H9 (cell line): ENCODE measurements around the gene GOLGA3. TPM values are rescaled to one million over a fixed set of nuclear protein-coding genes. Genes with fewer than 3 reads are reported as not detected.

Experiments
- DNase-seq: peaks from one replicate; pipeline ENCODE4 v3.0.0-alpha.2; 2017
- H2AFZ ChIP-seq: one replicate; pipeline ENCODE4 v1.6.1; 2013; ENCODE audit warnings: mild to moderate bottlenecking, low read length, control low read depth, moderate library complexity
- H2AK5ac ChIP-seq: 2 replicates; pipeline ENCODE4 v1.6.1; 2013; ENCODE audit warnings: low read length, control low read depth, mixed read lengths; ENCODE audit not compliant: insufficient read length
- H2BK120ac ChIP-seq: one replicate; pipeline ENCODE4 v1.6.1; 2013; ENCODE audit warnings: low read depth, mild to moderate bottlenecking, low read length, control low read depth, inconsistent platforms; ENCODE audit not compliant: poor library complexity, severe bottlenecking
- H2BK12ac ChIP-seq: 2 replicates; pipeline ENCODE4 v1.6.1; 2013; ENCODE audit warnings: low read length, control low read depth, mixed read lengths, low read depth; ENCODE audit not compliant: insufficient read length
- H2BK15ac ChIP-seq: 2 replicates; pipeline ENCODE4 v1.6.1; 2013; ENCODE audit warnings: low read depth, low read length, control low read depth
- H2BK20ac ChIP-seq: one replicate; pipeline ENCODE4 v1.6.1; 2013; ENCODE audit warnings: low read depth, mild to moderate bottlenecking, low read length, control low read depth, inconsistent platforms; ENCODE audit not compliant: poor library complexity, severe bottlenecking
- H2BK5ac ChIP-seq: 2 replicates; pipeline ENCODE4 v1.6.1; 2013; ENCODE audit warnings: low read length, control low read depth, mixed read lengths; ENCODE audit not compliant: insufficient read length
- H3K14ac ChIP-seq: 2 replicates; pipeline ENCODE4 v1.6.1; 2013; ENCODE audit warnings: low read length, control low read depth; ENCODE audit not compliant: insufficient read depth
- H3K18ac ChIP-seq: 2 replicates; pipeline ENCODE4 v1.6.1; 2013; ENCODE audit warnings: low read depth, mild to moderate bottlenecking, mixed read lengths, low read length, control low read depth; ENCODE audit not compliant: insufficient read length
- H3K23ac ChIP-seq: 2 replicates; pipeline ENCODE4 v1.6.1; 2013; ENCODE audit warnings: low read length, control low read depth, mixed read lengths, low read depth; ENCODE audit not compliant: insufficient read length
- H3K23me2 ChIP-seq: 2 replicates; pipeline ENCODE4 v1.6.1; 2013; ENCODE audit warnings: low read depth, mild to moderate bottlenecking, mixed read lengths, low read length, control low read depth; ENCODE audit not compliant: insufficient read length, poor library complexity, severe bottlenecking
- H3K27ac ChIP-seq: 2 replicates; pipeline ENCODE4 v1.5.1; 2013; ENCODE audit warnings: low read length, control low read depth, mixed read lengths, low read depth; ENCODE audit not compliant: insufficient read length
- H3K27me3 ChIP-seq: 2 replicates; pipeline ENCODE4 v1.6.1; 2013; ENCODE audit warnings: low read length, control low read depth, inconsistent platforms; ENCODE audit not compliant: insufficient read depth
- H3K4ac ChIP-seq: 2 replicates; pipeline ENCODE4 v1.6.1; 2013; ENCODE audit warnings: low read depth, mild to moderate bottlenecking, control low read depth, inconsistent platforms, low read length, moderate library complexity
- H3K4me1 ChIP-seq: 2 replicates; pipeline ENCODE4 v1.6.1; 2013; ENCODE audit warnings: low read length, control low read depth, inconsistent platforms; ENCODE audit not compliant: insufficient read depth
- H3K4me2 ChIP-seq: 2 replicates; pipeline ENCODE4 v1.6.1; 2013; ENCODE audit warnings: low read length, control low read depth, mixed read lengths; ENCODE audit not compliant: insufficient read length, insufficient read depth
- H3K56ac ChIP-seq: 2 replicates; pipeline ENCODE4 v1.6.1; 2013; ENCODE audit warnings: low read depth, mild to moderate bottlenecking, mixed read lengths, low read length, control low read depth; ENCODE audit not compliant: insufficient read length
- H3K79me1 ChIP-seq: 2 replicates; pipeline ENCODE4 v1.6.1; 2013; ENCODE audit warnings: low read depth, mild to moderate bottlenecking, moderate library complexity, low read length, control low read depth, inconsistent platforms; ENCODE audit not compliant: insufficient read depth, poor library complexity, severe bottlenecking
- H3K79me2 ChIP-seq: 2 replicates; pipeline ENCODE4 v1.6.1; 2013; ENCODE audit warnings: low read length, control low read depth, inconsistent platforms; ENCODE audit not compliant: insufficient read depth
- H3K9ac ChIP-seq: 2 replicates; pipeline ENCODE4 v1.6.1; 2013; ENCODE audit warnings: low read length, control low read depth, mixed read lengths; ENCODE audit not compliant: insufficient read length; ENCODE audit errors: extremely low read depth
- H3K9me3 ChIP-seq: one replicate; pipeline ENCODE4 v1.6.1; 2013; ENCODE audit warnings: low read depth, low read length, inconsistent platforms; ENCODE audit not compliant: control insufficient read depth
- H3T11ph ChIP-seq: one replicate; pipeline ENCODE4 v1.6.1; 2013; ENCODE audit warnings: mild to moderate bottlenecking, low read length, control low read depth, inconsistent platforms
- H4K20me1 ChIP-seq: one replicate; pipeline ENCODE4 v1.6.1; 2013; ENCODE audit not compliant: control insufficient read depth, insufficient read length, insufficient read depth
- H4K5ac ChIP-seq: 2 replicates; pipeline ENCODE4 v1.6.1; 2013; ENCODE audit warnings: low read depth, mild to moderate bottlenecking, mixed read lengths, low read length, control low read depth; ENCODE audit not compliant: insufficient read length
- H4K8ac ChIP-seq: replicated peaks from 2 replicates; pipeline ENCODE4 v1.6.1; 2013; ENCODE audit warnings: low read length, control low read depth, mixed read lengths, low read depth; ENCODE audit not compliant: insufficient read length
- H4K91ac ChIP-seq: 2 replicates; pipeline ENCODE4 v1.6.1; 2013; ENCODE audit warnings: low read depth, mild to moderate bottlenecking, moderate library complexity, mixed read lengths, low read length, control low read depth; ENCODE audit not compliant: insufficient read length
- H3K27ac Mint-ChIP-seq, 3 experiments: 2 replicates in 2 of 3; 3 replicates in 1 of 3; pipeline ENCODE4 v1.8.0; 2020 to 2021; ENCODE audit warnings: mixed read lengths in 3 of 3, mild to moderate bottlenecking in 1 of 3, moderate library complexity in 1 of 3
- H3K27me3 Mint-ChIP-seq: 2 replicates; pipeline ENCODE4 v1.8.0; 2021; ENCODE audit warnings: low read depth, mild to moderate bottlenecking, moderate library complexity, mixed read lengths
- H3K36me3 Mint-ChIP-seq, 3 experiments: 2 replicates in 2 of 3; 3 replicates in 1 of 3; pipeline ENCODE4 v1.8.0; 2020 to 2021; ENCODE audit warnings: low read depth in 3 of 3, mixed read lengths in 3 of 3; ENCODE audit not compliant: insufficient read depth in 1 of 3
- H3K4me1 Mint-ChIP-seq, 2 experiments: 2 replicates each; pipeline ENCODE4 v1.8.0; 2020; ENCODE audit warnings: mixed read lengths in 2 of 2
- H3K4me3 Mint-ChIP-seq, 2 experiments: 2 replicates in 1 of 2; 3 replicates in 1 of 2; pipeline ENCODE4 v1.8.0; 2020 to 2021; ENCODE audit warnings: mild to moderate bottlenecking in 2 of 2, mixed read lengths in 2 of 2, moderate library complexity in 1 of 2
- H3K9me3 Mint-ChIP-seq, 2 experiments: 2 replicates in 1 of 2; 3 replicates in 1 of 2; pipeline ENCODE4 v1.8.0; 2020; ENCODE audit warnings: mild to moderate bottlenecking in 2 of 2, mixed read lengths in 2 of 2, moderate library complexity in 1 of 2
- CTCF ChIP-seq: fragments of 200-600 bp; sonication (generic); conservative IDR thresholded peaks from 3 replicates; pipeline ENCODE4 v1.8.0; 2021; ENCODE audit warnings: antibody characterized with exemption, mild to moderate bottlenecking
- WGBS: extraction: QIAGEN DNeasy Blood & Tissue Kit; methylation state at CpG from one replicate; pipeline ENCODE4 v1.1.7; 2013; ENCODE audit warnings: missing lambda C conversion rate, low lambda C conversion rate, mixed read lengths; ENCODE audit not compliant: insufficient read length; ENCODE audit errors: extremely low coverage; 5-methylcytosine and 5-hydroxymethylcytosine counted together
- total RNA-seq: library from RNA; stranded (reverse); gene quantifications from 2 replicates; pipeline ENCODE4 v1.2.1, GENCODE V29; 2021

Gene GOLGA3
- total RNA-seq, 1 experiment from 2014 or later, result 40.1 TPM

GRCh38 chr12:132813443-132813842 is 15.2 kb downstream of the GOLGA3 start:
- Histone ChIP-seq H3K23ac (no peak overlapping the region), H2AFZ (no peak overlapping the region), H2BK12ac (no peak overlapping the region), H3K4me2 (no peak overlapping the region), H2BK5ac (no peak overlapping the region), H4K8ac (no peak overlapping the region), H4K20me1 (no peaks in the 10 kb centered on the region), H3K14ac (no peak overlapping the region), H3K79me1 (no peaks in the 10 kb centered on the region), H4K5ac (no peak overlapping the region), H3K18ac (no peak overlapping the region), H3K27ac (no peak overlapping the region), H3K27me3 (no peaks in the 10 kb centered on the region), H3K79me2 (no peaks in the 10 kb centered on the region), H3K23me2 (no peaks in the 10 kb centered on the region), H3K56ac (no peak overlapping the region), H2BK120ac (no peak overlapping the region), H2BK20ac (no peak overlapping the region), H3K4ac (no peak overlapping the region), H3K9ac (no peak overlapping the region), H3T11ph (no peak overlapping the region), H2AK5ac (no peak overlapping the region), H3K9me3 (no peaks in the 10 kb centered on the region), H3K4me1 (no peaks in the 10 kb centered on the region), H2BK15ac (no peak overlapping the region), H4K91ac (no peak overlapping the region)
- H3K27ac Mint-ChIP-seq, result no peak overlapping the region; a peak in 1 of 7 replicates
- H3K4me1 Mint-ChIP-seq, result no peaks in the 10 kb centered on the region
- peaks cover 14 to 18% of the 10 kb centered on the region in 2 experiments for H3K9me3 Mint-ChIP-seq
- peaks cover 66 to 81% (median 81%) of the 10 kb centered on the region in 3 experiments for H3K36me3 Mint-ChIP-seq
- no CpG with 5 or more reads among the region's 6 CpGs for WGBS
- H3K27me3 Mint-ChIP-seq, result no peaks in the 10 kb centered on the region; the same call in 1 of the 2 replicates
- no peak for TF ChIP-seq CTCF
- H3K4me3 Mint-ChIP-seq, result no peak overlapping the region
- DNase-seq, result no peak
